AG10803 (cell line): ENCODE measurements around the gene IGHMBP2.

Experiments
- DNase-seq: peaks from one replicate; pipeline ENCODE4 v3.0.0; 2010; ENCODE audit warnings: low read depth
- H3K4me3 ChIP-seq: 2 replicates; pipeline ENCODE4 v1.5.1; 2011; ENCODE audit warnings: mild to moderate bottlenecking, low read length, control low read depth
- TF ChIP-seq, protein P1 (sequence below): conservative IDR thresholded peaks from 2 replicates; pipeline ENCODE4 v1.5.1; 2011; ENCODE audit warnings: mild to moderate bottlenecking, low read length, control low read depth, inconsistent platforms

The IGHMBP2 gene

DNA sequence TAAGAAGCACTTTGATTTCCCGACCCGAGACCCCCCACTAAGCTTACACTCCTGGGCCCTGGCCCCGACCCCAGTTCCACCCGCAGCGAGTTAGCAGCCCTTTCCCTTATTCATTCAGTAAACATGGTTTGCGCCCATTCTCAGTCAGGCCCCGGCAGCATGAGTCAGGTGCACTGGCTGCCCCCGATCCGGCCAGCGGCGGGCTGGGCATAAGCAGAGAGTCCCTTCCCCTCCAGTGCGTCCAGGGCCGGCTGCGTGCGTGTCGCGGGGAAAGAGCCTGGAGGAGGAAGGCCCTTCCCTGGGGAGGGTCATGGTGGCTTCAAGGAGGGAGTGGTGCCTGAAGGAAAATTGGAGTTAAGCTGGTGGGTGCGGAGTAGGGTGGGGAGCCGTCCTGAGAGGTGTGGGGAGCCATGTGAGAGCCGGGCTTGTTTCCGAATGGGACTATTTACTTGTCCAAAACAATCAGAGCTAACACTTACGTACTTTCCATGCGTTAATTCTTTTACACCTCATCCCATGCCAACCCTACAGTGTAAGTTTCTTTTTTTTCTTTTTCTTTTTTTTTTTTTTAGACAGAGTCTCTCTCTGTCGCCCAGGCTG, 657 bp downstream of the IGHMBP2 start:
- TF ChIP-seq, protein P1, sequence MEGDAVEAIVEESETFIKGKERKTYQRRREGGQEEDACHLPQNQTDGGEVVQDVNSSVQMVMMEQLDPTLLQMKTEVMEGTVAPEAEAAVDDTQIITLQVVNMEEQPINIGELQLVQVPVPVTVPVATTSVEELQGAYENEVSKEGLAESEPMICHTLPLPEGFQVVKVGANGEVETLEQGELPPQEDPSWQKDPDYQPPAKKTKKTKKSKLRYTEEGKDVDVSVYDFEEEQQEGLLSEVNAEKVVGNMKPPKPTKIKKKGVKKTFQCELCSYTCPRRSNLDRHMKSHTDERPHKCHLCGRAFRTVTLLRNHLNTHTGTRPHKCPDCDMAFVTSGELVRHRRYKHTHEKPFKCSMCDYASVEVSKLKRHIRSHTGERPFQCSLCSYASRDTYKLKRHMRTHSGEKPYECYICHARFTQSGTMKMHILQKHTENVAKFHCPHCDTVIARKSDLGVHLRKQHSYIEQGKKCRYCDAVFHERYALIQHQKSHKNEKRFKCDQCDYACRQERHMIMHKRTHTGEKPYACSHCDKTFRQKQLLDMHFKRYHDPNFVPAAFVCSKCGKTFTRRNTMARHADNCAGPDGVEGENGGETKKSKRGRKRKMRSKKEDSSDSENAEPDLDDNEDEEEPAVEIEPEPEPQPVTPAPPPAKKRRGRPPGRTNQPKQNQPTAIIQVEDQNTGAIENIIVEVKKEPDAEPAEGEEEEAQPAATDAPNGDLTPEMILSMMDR = no peak
- H3K4me3 ChIP-seq = peak overlapping the region; percentile 100
- DNase-seq = no peak

DNA sequence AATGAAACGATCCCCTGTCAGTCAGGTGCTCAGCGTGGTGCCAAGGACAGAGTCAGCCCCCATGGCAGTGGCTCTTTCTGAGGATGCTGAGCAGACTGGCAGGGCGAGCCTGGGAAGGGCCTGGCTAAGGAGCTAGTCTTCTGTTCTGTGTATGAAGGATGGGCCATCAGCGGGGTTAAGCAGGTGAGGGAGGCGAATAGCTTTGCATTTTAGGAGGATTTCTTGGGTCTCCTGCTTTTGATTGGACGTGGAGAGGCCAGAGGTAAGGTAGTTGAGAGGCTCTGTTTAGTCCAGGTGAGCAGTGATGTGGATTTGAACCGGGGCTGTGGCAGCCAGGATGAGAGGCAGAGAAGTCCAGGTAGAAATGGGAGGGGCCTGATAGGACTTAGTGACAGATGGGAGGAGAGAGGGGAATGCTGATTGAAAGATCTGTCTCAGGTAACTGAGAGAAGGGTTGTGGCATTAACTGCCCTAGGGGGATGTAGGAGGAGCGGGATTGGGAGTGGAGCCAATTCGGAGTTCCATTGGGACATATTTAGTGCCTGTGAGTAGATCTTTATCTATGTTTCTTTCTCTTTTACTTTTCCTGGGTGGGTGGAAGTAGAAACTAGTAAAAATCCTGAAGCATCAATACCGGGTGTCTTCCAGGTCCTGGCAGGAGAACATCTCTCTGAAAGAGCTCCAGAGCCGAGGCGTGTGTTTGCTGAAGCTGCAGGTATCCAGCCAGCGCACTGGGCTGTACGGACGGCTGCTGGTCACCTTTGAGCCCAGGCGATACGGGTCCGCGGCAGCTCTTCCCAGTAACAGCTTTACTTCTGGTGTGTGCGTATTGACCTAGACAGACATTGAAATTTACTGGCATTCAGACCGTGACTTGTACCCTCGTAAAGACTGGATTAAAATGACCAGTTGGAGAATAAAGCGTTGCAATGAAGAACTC, 2.0 kb downstream of the IGHMBP2 start:
- no peak for DNase-seq

DNA sequence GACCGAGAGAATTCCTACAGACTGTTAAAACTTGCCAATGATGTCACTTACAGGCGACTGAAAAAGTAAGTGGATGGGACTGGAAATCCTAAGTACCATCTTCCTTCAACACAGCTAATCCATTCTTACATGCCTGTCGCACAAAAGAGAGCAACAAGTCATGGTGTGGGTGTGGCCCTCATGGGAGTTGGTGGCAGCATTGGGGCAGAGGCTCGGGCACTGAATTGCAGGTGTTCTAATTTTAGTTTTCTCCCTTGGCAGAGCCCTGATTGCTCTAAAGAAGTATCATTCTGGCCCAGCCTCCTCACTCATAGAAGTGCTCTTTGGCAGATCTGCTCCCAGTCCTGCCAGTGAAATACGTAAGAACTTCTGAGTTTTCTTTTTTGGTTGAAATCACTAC, 4.6 kb downstream of the IGHMBP2 start:
- no peak overlapping the region for H3K4me3 ChIP-seq
- no peak for DNase-seq
- TF ChIP-seq, protein P1 = no peak

More for the DNA sequence above, 2.0 kb downstream of the IGHMBP2 start:
- TF ChIP-seq, protein P1 = no peak
- peak overlapping the region; percentile 100 for H3K4me3 ChIP-seq

DNA sequence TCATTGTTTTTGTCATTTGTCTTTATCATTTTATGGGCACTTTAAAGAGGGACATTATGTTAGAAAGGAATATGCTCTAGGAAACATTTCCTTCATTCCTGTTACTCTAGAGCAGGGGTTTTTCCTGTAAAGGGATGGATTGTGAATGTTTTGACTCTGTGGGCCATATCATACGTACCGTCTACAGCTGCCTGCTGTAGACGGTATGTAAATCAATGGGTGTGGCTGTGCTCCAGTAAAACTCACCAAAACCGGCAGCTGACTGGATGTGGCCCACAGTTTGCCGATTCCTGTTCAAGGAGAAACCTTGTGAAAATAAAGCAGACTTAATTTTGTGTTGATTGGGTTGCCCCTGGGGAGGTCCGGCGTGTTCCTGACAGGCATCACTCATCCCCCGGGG, 7.3 kb downstream of the IGHMBP2 start:
- H3K4me3 ChIP-seq = no peak overlapping the region
- DNase-seq = no peak
- TF ChIP-seq, protein P1 = no peak

DNA sequence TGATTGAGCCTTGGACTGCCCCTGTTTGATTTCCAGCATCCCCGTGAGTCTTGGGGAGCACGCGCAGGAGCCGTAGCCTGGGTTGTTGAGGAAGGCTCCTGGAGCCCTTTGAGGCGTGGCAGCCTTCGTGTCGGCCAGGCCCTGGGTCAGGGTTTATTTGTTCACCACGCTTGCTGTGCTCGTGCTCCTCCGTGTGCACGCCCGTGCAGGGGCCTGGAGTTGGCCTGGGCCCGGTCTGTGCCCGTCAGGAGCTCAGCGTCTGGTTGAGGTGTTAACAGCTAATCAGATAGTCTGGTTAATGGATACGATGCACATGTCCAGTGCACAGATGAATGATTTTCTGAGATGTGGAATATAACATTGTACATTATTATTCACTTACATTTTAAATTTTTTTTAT, 8.0 kb downstream of the IGHMBP2 start:
- TF ChIP-seq, protein P1 = no peak

DNA sequence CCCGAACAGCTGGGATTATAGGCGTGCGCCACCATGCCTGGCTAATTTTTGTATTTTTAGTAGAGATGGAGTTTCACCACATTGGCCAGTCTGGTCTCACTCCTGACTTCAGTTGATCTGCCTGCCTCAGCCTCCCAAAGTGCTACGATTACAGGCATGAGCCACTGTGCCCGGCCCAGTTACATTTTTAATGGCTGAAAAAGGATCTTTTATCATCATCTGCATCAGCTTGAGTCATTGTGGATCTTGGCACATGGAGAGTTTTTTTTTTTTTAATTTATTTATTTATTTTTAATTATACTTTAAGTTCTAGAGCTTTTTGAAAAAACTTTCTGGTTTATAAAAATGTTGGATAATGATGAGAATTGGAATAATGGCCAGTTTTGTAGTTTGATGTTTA, 8.6 kb downstream of the IGHMBP2 start:
- DNase-seq = no peak
- TF ChIP-seq, protein P1 = no peak
- no peak overlapping the region for H3K4me3 ChIP-seq

More for the DNA sequence above, 8.0 kb downstream of the IGHMBP2 start:
- no peak overlapping the region for H3K4me3 ChIP-seq
- DNase-seq = no peak
